OCI-LY3 (cell line): ENCODE results near the gene SYT2.

Experiments used
- CTCF ChIP-seq: fragments of 200-600, 300-600 bp; sonication (generic); IDR thresholded peaks from 2 replicates; pipeline ENCODE4 v1.5.1; 2014; ENCODE audit warnings: antibody characterized with exemption, low read length, low read depth
- EZH2phosphoT487 ChIP-seq: fragments of 200-600 bp; shearing (Covaris generic); IDR thresholded peaks from 2 replicates; pipeline ENCODE4 v1.6.1; 2018; ENCODE audit warnings: antibody characterized with exemption, mixed run types, low read depth

DNA sequence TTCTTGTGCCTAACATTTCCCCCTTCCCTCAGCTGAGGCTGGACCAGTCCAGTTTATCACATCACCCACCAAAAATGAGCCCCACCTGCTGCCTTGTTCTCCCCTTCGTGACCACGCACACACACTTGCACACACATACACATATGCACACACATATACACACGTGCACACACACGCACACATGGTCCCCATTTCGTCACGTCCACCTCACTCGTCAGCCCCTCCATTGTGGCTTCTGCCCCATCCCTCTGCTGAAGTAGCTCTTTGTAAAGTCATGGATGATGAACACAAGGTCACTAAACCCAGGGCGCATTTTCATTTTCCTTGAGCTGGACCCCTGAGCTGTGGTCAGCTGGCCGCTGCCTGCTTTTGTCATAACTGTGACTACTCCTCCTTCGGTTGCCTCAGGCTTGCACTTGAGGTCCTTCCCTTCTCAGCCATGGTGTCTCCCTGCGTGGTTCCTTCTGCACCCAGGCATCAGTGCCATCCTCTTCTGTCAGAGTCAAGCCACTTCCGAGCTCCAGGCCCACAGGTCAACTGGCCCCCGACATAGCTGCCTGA, 93.8 kb downstream of the SYT2 start:
- TF ChIP-seq CTCF = no peak
- TF ChIP-seq EZH2phosphoT487 = no peak
